Stimulated activated CD4-positive, alpha-beta T cell treated with anti-CD3 and anti-CD28 coated beads, TNF-alpha, amount 100 ng/mL, for 4 hours (primary cell): ENCODE results near the gene KCNQ1.

Source experiments
- DNase-seq, 3 experiments: peaks; one replicate each; pipeline ENCODE4 v3.0.0-alpha.2; 2020; ENCODE audit warnings: low read depth in 3 of 3

KCNQ1 gene

GRCh38 chr11:2663506-2663905 is 218.7 kb downstream of the KCNQ1 start:
- no peak for DNase-seq

DNA sequence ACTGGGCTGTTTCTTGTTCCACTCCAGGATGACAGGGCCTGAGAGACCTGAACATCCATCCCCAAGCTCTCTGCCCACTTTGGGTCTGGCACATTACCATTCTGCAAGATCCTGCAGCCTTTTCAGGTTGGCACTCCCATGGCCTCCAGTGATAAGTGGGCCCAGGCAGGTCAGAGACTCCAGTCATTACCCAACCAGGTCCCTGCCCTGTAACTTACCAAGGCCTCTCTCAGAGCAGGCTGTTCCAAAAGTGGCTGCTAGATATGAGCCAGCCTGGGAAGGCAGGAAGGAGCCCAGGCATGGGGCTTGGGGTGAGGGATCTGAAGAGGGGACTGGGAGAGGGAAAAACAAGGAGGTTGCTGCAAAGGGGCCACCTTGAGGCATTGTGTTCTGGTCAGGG is 219.1 kb downstream of the KCNQ1 start:
- DNase-seq: no peak

- DNase-seq: no peak
Measured at GRCh38 chr11:2664376-2664775, 219.6 kb downstream of the KCNQ1 start.

- no peak for DNase-seq
Measured at GRCh38 chr11:2664791-2665525, 220.2 kb downstream of the KCNQ1 start.

DNA sequence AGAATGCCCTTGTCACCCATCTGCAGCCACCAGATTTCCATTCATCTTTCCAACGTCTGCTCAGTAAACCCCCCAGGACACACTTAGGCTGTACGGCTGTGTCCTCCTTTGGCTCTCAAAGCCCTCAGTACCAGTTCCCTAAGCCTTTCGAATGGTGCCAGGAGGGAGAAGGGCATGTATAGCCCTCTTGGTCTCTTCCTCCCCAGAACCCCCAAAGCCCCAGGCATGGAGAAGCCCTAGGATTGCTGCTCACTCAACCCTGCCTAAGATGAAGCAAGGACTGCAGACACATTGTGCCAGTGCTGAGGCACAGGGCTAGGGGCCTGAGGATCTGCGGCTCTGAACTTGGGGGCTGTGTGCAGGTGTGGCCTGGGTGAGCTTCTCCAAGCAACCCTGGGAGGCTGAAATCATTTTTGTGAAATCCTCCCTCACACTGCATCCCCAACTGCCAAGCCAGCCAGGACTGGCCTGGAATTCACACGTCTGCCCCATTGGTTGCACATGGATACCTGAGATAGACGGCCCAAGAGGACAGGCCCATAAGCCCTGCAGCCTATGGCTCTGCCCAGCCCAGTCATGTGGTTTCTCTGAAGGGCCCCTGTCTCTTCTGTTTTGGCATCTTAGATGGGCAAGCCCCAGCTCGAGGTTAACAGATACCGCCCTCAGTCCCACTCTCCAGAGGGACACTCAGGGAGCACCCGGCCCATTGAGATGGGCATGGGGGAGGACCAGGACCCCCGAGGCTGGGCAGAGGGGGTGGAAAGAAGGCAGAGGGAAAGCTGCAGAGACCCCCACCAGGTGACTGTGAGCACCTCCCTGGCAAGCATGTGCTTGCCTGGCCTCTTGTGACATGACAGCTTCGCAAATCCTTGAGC is 221.0 kb downstream of the KCNQ1 start:
- no peak for DNase-seq

DNA sequence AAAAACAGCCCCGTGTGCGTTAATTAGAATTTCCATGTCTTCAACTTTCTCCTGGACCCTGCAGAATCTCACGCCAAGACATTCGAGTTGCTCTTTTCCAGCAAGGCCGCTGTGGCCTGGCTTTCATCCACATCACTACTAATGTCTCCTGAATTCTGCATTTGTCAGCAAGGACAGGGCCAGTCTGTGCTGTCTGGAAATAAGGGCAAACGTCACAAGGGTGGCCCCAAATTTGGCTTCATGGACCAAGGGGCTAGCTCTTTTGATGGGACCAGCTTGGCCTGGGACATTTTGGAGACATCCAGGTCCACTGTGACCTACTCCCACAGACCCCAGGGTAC is 221.6 kb downstream of the KCNQ1 start:
- no peak for DNase-seq

DNA sequence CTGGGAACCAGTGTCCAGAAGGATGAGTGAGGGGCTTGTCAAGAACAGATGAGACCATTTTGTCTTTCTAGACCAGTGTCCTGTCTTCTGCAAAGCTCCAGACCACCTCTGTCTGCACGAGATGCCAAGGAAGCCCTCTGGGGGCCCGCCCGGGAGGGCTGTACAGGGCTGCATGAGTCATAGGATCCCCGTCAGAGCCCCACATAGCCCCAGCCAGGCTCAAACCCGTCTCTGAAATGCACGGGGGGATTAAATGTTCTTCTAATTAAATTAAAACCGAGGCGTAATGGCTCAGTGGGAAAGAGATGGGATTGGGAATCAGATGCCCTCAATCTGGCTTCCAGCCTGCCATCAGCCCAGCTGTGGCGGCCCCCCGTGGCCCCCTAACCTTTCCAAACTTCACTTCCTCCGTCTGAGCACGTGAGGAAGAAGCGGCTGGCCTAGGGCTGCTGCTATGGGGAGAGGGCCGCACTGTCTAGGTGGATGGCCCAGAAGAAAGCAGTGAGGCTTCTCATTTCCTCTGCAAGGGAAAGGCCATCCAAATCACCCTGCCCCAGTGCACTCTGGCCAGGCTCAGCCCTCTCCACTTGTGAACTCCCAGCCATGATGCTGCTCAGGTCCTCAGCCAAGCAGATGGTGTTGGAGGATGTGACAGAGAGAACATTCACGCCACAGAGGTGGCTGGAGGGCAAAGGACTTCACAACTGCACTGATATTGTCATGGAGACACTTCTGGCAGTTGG is 222.2 kb downstream of the KCNQ1 start:
- DNase-seq: no peak

- no peak for DNase-seq
Measured at GRCh38 chr11:2667940-2668339, 223.1 kb downstream of the KCNQ1 start.

- DNase-seq: no peak
Measured at GRCh38 chr11:2668876-2669275, 224.1 kb downstream of the KCNQ1 start.

DNA sequence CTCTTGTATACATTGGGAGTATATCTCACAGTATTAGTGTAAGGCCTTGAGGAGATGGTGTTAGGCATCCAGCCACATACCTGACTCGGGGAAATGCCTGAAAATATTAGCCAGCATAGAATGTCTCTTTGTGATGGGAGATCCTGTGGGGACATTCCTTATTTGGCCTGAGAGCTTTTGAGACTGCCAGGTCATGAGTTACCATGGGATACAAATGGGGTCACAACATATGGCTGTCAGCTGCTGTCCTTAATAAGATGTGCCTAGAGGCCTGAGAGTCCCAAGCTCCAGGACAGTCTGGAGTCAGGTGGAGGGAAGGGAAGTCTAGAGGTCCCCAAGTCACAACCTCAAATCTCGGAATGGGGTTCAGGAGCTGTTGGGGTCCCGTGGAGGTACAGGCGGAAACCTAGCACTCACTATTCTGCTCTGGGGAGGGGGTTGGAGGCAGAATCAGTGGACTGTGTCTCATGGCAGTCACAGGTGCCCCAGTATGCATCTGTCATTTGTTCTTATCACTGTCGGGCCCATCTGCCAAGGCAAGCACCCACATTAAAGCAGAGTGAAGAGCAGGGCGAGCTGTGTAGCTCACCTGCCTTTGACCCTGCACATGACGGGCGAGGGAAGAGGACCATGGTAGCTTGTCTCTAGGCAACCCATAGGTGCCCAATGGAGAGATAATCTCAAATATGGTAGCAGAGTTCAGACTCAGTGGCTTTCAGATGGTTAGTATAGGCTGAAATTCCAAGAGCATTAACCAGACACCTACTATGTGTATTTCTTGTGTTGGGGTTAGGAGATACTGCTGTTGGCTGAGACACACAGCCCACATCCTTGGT is 225.0 kb downstream of the KCNQ1 start:
- no peak for DNase-seq

DNA sequence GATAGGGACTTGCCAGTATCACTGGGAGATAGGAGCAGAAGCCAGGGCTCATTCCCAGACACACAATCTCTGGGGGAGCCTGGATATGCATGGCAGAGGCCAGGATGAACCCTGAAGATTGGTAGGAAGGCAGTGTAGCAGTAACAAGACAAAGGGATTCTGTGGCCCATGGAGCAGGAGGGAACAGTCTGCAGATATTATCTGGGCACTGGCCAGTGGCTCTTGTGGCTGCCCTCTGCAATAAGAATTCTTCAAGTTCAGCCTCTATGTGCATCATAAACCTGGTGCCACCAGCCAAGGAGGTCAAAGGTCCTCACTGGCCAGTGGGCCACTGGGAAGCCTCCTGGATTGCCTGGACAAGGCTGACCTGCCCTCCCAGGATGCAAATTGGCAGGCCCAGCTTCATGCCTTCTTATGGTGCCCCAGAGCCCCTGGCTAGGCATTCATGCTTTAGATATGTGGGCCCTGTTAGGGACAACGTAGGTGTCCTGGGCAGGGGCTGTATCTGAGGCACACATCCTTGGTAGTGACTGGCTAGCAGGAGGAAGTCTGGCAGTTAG is 225.8 kb downstream of the KCNQ1 start:
- DNase-seq: no peak

GRCh38 chr11:2671748-2672147 is 226.9 kb downstream of the KCNQ1 start:
- DNase-seq: no peak

DNA sequence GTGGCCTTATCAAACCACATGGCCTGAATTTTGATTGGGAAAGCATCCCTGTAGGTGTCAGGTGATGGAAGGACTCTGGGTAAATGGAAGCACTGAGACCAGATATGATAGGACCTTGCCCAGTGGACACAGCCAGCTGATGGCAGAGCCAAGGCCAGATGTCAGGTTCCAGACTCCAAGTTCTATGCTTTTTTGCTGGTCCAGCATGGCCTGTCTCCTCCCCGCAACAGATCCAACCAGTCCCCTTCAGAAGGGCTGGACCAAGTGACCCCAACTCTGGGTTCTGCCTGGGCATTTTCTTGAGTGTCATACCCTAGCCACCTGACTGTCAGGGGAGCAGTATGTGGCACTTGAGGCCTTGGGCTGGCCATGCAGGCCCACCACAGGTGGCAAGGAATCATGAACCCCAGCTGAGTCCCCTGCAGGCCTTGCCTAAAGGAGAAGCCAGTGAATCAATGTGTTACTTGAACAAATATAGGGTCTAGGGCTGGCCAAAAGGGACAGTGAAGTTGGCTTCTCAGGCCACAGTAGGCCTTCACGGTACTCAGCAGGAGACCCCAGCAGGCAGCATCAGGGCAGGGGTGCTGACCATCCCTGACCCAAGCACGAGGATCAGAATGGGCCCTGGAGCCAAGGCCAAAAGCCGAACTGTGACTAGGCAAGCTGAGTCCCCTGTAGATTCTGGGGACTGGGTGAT is 227.9 kb downstream of the KCNQ1 start:
- DNase-seq: no peak

- DNase-seq: no peak
Measured at GRCh38 chr11:2673250-2673610, 228.4 kb downstream of the KCNQ1 start.

- DNase-seq: no peak
Measured at GRCh38 chr11:2673871-2674471, 229.2 kb downstream of the KCNQ1 start.

DNA sequence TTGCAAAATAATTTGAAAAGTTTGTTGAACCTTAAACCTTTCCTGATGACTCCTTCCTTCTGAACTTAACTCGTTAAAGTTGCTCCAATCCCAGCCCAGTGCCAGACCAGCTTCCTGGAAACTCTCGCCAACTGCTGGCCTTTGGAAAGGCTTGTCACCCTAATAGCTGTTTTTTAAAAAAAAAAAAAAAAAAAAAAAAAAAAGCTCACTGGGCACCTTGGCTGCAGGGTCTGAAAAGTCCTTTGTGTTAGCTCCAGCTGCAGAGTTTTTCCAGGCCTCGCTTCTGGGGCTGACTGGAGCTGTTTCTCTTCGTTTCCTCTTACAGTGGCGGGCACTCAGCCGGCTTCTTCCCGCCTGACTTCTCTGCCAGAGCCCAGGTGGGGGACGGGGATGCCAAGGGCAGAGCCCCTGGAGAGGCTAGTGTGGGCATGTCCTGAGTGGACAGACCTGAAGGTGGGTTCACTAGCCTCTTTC is 229.9 kb downstream of the KCNQ1 start:
- no peak for DNase-seq

- no peak for DNase-seq
Measured at GRCh38 chr11:2675540-2675939, 230.7 kb downstream of the KCNQ1 start.

GRCh38 chr11:2677127-2677526 is 232.3 kb downstream of the KCNQ1 start:
- no peak for DNase-seq

DNA sequence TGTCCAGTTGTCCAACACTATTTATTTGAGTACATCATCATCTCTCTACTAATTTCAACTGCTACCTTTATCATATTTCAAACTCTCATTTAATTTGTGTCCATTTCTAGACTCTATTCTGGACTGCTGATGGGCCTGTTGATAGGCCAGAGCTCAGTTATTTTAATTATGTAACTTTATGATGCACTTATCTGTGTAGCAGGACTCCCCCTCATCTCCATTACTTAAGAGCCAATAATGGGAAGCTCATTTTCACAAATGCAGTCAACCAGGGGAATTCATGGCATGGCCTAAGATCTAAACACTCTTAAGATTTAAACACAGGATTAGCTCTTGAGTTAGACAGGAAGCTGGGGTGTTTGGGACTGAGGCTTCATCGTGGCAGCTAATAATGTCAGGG is 233.6 kb downstream of the KCNQ1 start:
- no peak for DNase-seq

DNA sequence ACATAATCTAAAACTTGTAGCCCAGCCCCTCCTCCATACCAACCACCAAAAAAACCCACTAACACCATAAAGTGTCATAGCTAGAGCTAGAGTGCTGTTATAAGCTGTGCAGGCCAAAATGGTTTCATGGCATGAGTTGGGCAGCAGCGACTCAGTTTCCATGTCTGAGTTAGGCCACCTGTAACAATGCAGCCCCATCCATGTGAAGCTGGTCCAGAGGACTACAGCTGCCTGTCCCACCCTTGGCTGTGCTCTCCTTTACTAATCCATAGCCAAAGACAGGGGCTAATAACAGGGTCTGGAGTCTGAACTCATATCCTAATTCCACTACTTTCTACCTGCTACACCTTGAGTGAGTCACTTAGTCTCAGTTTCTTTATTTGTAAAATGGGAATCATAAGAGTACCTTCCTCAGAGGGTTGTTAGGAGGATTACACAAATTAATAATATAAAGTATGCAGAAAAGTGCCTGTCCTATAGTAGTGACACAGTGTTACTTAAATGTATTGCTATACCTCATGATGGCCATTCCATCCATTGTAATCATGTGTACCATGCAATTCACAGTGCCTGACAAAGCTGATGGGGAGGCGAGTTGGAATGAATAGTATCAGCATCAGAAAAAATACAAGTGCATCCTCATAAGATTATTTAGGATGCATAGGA is 234.3 kb downstream of the KCNQ1 start:
- DNase-seq: no peak
